Eye (tissue), 1 donor: Measurements from ENCODE around the gene ADPRHL1.
"Not testable (repeated sequence)": the region's sequence is repeated elsewhere in the genome, so short reads cannot be mapped to it uniquely, and the experiment has no call there.

Experiments
- DNase-seq: peaks from one replicate; pipeline ENCODE4 v3.0.0-alpha.2; 2015

The ADPRHL1 gene

DNA sequence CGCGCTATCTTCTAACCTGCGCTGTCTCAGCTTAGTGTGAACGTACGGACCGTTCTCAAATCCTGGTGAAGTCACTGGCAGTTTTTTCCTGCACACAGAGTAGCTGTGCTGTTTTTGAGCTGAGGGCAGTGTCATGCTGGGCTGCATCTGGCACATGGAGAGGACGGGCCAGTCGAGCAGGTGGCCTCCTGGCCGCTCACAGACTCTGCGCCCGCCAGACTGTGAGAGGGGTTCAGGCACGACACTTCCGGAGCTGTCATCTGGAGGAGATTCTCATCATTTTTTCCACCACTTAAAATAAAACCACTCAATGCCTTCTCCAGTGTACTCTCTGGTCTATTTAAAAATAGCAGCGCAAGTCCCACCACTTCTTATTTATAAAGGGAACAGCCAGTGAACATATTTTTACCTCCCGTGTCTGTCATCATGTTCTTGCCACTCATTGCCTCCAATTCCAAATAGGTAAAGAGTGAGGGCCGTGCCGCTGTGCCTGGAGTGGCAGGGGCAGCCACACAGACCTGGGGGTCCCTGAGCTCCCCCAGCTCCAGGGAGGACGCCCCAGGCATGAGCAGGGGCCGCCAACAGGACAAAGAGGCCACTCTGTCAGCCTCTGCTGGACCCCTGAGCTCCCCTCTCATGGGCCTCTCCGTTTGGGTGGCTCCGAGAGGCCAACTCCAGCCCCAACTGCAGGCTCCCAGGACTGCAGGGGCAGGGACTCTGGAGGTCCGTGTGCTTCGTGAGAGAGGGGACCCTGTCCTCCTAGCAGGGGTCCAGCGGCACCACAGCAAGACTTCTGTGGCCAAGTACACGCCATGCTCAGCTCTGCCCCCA is 52.5 kb downstream of the ADPRHL1 start:
- DNase-seq: peak; percentile 70

DNA sequence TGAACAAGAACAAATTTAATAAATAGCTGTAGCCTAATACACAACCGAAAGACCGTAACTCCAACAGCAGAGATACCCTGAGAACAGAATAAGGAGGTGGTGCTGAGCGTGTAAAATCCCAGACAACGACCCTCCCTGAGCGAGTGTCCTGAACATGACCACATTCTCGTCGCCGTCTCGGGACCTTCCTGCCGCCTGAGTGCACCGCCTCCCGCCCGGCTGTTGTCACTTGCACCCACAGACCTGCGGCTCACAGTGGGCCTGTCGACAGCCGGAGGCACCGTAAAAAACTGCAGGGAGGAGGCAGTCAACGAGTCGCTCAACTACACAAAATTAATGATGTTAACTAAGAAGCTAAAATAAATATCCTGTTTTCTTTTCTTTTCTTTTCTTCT is 53.5 kb downstream of the ADPRHL1 start:
- DNase-seq: peak; percentile 10

DNA sequence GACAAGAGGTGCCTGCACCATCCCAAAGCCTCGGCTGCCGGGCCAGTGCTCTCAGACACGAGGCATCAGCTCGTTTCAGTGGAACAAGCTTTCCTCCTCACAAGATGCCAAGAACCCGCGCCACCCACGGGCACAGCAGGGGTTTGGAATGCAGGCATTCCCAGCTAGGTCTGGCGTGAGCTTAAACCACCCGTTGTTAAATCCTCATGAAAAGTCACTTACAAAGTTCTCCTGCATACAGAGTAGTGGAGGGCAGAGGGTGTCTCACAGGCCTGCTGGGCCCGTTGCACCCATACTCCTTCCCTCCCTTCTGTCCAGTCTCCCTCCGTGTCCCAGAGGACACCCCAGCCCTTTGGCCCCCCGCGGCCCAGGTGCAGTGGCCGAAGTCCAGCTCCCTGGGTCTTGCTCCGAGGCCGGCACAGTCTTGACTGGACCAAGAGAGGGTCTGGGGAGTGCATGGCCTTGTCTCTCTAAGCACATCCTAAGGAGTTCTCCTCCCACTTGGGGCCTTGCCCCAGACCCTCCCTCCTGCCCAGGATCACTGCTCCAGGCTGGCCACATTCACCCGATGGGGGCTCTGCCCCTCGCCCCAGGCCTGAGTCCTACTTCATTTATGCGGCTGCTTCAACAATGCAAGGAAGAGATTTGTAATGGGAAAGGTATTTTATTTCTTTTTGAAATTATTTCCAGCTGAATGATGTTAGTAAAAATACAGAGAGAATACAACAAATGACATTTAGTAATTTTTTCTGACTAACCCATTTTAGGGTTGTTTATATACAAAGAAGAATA is 54.1 kb downstream of the ADPRHL1 start:
- peak; percentile 27 for DNase-seq

DNA sequence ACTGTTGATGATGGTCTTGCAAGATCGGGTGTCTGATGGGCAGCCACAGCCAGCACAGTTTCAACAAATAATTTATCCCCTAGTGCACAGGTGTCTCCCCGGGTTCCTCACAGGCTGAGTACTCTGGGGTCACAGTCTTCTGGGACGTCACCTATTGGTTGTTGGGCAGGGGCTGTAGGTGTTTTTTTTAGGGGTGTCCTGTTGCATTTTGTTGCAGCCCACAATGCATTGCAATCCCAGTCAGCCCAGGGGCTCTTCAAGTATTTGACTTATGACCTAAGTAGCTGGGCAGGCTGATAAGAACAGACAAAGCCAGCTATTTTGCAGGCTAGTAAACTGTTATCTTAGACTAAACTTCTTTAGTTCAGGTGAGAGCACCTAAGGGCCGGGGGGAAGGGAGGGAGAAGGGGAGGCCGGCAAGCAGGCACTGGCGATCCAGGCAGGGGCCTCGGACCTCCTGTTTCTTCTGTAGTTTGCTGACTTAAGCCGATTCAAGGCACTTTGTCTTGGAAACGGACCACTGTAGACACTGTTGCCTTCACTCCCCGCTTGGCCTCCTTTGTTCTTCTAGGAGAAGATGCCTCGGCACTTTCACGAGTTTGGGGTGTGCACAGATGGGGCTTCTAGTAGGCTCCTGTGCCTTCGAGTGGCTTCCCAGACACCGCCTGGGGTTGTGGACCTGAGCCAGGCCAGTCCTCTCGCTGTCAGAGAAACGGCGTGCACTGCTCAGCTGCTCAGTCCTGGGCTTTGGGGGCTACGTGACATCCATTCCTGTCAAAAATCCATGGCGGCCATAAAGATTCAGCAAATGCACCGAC is 55.5 kb downstream of the ADPRHL1 start:
- no peak for DNase-seq

DNA sequence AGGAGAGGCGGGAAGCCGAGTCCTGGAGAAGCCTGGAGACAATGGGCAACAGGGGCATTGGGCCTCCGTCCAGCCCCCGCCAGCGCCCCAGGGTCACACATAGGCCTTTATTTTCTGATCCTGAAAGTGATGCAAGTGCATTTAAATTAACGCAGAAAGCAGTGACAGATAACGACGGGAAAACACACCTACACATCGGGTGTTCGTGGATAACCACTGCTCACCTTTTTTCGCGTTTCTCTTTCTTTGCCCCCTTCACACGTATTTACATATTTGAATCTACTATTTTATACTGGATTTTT is 59.0 kb downstream of the ADPRHL1 start:
- DNase-seq: no peak

DNA sequence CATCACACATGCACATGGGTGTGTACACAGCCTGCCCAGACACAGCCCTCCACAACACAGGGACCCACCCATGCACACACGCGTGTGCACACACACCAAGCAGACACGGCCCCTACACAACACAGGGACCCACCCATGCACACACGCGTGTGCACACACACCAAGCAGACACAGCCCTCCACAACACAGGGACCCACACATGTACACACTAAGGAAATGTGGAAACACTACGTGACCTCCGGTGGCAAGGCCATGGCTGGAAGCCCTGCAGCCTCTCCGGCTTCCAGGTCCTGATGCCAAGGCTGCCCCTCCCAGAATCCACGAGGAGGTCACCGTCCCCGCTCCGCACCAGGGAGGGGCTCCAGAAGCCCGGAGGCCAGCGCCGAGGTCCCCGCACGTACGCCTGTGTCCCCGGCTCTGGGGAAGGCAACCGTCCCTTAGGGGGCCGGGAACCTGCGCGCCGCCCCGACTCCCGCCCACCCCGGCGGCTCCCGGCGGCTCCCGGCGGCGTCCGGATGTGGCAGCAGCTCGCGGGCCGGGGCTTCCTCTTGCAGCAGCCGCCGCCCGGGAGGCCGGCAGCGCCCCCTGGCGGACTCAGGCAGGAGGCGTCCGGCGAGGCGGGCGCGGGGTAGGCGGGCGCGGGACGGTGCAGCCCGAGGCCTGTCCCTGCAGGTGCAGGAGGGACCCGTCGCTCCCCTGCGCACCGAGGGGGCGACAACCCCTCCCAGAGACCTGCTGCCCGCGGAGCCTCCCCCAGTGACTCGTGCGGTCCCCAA is 59.5 kb downstream of the ADPRHL1 start:
- peak; percentile 91 for DNase-seq

DNA sequence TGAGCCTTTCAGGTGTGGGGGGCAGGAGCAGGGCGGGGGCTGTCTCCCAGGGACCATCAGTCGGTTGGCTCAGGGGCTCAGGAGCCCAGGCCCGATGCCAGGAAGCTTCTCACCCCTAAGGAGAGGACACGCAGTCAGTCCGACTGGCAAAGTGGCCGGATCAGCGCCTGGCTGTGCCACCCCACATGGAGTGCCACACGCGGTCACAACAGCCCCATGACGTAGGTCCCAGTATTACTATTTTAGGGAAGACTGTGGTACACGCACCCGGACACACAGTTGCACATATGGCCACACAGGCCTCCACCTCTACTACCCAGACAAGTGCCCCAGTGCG is 60.1 kb downstream of the ADPRHL1 start:
- no peak for DNase-seq

DNA sequence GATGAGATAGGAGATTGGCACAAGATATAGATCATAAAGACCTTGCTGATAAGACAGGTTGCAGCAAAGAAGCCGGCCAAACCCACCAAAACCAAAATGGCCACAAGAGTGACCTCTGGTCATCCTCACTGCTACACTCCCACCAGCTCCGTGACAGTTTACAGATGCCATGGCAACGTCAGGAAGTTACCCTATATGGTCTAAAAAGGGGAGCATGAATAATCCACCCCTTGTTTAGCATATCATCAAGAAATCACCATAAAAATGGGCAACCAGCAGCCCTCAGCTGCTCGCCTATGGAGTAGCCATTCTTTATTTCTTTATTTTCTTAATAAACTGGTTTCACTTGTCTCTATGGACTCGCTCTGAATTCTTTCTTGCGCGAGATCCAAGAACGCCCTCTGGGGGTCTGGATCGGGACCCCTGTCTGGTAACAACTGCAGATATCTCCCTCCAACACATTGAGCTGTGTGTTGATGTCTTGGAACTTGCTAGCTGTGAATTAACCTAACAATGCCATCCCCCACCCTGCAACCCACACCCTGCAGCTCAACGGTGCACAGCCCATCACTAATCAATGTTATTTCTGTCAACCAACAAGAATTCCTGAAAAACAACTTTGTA is 62.3 kb downstream of the ADPRHL1 start:
- no peak for DNase-seq

DNA sequence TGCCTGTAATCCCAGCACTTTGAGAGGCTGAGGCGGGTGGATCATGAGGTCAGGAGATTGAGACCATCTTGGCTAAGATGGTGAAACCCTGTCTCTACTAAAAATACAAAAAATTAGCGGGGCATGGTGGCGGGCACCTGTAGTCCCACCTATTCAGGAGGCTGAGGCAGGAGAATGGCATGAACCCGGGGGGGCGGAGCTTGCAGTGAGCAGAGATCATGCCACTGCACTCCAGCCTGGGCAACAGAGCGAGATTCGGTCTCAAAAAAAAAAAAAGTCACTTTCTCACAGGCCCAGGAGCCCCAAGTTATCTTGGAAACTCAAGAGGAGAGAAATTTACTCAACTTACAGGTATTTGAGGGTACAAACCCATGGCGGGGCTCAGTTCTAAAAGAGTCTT is 63.7 kb downstream of the ADPRHL1 start:
- DNase-seq: not testable (repeated sequence)

DNA sequence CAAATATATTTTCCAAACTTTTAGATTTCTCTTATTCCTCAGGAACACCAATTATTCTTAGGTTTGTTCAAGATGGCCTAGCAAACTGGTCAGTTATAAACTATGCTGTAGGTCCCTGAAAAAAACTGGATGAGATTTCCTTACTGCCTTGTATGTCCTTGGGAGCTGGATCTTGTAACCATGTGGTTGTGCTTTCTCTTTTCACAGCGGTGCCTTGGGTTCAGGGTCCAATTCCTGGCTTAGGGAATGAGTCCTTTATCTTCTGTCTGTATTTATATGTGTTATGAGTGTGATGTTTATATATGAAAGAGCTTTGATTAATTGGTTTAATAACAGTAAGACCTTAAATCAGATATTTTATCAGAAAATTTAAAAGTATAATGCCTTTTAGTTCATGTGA is 65.9 kb downstream of the ADPRHL1 start:
- no peak for DNase-seq

DNA sequence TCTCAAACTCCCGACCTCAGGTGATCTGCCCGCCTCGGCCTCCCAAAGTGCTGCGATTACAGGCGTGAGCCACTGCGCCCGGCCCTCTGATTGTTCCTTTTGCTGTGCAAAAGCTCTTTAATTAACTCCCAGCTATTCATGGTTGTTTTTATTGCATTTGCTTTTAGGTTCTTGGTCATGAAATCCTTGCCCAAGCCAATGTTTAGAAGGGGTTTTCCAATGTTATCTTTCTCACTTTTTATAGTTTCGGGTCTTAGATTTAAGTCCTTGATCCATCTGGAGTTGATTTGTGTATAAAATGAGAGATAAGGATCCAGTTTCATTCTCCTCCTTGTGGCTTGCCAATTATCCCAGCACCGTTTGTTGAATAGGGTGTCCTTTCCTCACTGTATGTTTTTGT is 70.2 kb downstream of the ADPRHL1 start:
- no peak for DNase-seq

DNA sequence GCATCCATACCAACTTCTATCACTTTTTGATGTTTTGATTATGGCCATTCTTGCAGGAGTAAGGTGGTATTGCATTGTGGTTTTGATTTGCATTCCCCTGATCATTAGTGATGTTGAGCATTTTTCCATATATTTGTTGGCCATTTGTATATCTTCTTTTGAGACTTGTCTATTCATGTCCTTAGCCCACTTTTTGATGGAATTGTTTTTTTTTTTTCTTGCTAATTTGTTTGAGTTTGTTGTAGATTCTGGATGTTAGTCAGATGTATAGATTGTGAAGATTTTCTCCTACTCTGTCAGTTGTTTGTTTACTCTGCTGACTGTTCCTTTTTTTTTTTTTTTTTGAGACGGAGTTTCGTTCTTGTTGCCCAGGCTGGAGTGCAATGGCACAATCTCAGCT is 70.7 kb downstream of the ADPRHL1 start:
- not testable (repeated sequence) for DNase-seq

DNA sequence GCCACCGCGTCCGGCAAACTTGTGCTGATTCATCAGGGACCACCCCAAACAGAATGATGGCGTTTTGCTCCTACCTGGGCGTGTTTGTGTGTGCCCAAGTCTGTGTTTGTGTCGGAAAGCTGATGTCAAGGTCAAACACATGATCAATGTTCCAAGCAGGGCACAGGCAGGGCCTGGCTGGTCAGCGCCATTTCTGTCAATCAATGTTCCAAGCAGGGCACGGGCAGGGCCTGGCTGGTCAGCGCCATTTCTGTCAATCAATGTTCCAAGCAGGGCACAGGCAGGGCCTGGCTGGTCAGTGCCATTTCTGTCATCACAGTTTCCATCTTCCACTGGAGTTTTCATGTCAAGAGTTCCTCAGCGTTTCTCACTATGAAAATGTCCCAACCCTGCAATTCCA is 74.5 kb downstream of the ADPRHL1 start:
- DNase-seq: no peak

DNA sequence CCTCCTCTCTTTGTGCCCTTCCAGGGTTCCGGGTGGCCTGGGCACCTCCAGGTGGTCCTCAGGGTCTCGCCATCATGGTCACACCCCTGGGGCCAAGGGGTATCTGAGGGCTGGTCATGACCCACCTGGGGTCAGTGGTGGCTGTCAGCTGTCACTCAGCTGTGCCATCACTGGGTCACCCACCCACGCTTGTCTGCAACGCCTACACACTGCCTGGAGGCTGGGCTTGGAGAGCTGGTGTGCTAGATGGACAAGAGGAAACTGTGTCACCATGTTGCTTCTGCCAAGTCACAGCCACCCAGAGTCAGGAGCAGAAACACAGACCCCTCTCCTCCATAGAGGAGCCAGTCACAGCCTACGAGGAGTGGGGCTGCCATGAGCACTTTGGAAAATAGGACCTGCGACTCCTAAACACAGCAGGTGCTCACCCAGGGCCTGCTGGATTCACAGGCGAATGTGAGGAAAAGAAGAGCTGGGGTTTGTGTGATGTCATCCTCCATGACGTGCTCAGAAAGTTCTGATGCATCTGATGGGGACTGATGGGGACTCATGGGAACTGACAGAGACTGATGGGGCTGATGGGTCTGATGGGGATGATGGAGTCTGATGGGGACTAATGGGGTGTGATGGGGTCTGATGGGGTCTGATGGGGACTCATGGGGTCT is 78.6 kb downstream of the ADPRHL1 start:
- no peak for DNase-seq

DNA sequence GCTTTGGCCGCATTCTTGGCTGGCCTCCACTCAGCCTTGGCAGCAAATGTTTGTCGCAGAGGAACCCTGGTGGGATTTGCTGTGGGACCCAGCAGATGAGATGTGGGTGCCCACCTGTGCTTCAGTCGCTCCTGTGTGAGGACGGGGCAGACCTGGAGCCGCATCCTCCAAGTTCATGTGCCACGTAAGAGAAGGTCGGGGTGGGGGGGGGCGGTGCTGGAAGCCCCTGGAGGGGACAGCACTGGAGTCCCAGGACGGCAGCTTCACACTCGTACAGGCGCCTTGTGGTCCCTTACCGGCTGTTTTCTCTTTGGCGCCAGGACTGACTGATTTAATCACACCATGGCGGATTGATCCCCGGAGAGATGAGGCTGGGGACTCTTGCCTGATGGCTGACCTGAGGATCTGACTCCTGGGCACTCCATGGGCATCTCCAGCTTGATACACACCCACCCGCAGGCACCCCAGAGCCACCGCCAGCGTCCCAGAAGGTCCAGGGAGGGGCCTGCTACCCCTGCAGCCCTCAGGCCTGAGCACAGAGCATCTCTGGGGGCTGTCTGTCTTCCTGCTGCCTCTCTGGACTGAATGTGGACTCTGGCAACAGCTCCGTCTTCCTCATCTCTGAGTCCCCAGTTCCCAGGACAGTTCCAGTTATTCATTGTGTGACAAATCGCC is 79.3 kb downstream of the ADPRHL1 start:
- DNase-seq: no peak

DNA sequence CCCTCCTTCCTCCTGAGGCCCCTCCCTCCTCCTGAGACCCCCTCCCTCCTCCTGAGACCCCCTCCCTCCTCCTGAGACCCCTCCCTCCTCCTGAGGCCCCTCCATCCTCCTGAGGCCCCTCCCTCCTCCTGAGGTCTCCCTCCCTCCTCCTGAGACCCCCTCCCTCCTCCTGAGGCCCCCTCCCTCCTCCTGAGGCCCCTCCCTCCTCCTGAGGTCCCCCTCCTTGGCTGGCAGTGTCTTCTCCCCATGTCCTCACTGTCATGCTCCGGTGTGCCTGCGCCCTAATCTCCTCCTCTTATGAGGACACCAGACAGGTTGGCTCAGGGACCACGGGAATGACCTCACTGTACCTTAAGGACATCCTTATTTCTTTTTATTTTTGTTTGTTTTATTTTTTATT is 81.6 kb downstream of the ADPRHL1 start:
- DNase-seq: not testable (repeated sequence)

DNA sequence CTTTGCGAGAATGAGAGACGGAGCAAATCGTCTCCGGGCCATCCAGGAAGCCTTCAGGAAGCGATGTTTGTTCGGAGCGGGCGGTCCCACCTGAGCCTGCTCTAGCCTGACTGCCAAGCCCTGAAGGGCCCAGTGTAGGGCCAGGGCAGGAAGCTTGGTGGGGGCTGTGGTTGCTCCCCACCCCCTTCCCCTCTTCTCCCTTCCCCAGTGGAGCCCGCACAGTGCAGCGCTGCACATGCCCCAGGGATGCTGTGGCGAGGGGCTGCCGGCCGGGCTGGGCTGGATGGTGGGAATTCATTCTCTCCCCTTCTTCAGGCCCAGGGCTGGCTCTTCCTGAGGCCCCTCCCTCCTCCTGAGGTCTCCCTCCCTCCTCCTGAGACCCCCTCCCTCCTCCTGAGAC is 82.2 kb downstream of the ADPRHL1 start:
- no peak for DNase-seq

DNA sequence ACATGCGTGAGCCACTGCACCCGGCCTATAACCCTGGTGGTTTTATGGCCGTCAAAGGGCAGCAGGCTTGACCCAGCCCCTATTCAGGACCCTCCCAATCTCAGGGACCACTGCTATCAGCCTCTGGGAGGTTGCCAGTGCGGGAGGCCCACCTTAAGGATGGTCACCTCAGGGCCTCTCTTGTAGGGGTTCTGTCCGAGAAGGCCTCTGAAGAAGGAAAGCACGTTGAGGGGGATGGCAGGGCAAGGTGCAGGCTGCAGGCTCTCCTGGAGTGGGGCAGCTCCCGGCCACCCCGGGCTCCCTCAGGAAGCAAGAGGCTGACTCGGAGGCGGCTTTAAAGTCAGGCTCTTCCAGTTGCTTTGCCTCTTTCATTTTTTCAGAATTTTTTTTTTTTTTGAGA is 83.4 kb downstream of the ADPRHL1 start:
- DNase-seq: no peak

DNA sequence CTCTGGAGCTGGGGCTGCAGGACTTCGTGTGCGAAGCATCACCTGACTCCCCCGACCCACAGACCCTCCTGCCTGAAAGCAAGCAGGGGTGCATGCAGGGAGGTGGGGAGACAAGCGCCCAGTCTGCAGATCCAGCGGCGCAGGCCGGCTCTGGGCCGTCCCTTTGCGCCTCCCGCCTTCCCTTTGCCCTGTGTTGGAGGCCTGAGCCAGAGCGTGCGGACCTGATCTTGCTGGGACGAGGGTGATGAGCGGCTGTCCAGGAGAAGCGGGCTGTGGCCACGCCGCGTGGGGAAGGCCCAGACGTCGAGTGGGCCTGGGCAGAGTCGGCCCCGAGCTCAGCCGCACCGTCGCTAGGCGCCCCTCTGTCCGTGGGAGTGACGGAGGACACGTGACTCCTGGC is 84.1 kb downstream of the ADPRHL1 start:
- DNase-seq: no peak

DNA sequence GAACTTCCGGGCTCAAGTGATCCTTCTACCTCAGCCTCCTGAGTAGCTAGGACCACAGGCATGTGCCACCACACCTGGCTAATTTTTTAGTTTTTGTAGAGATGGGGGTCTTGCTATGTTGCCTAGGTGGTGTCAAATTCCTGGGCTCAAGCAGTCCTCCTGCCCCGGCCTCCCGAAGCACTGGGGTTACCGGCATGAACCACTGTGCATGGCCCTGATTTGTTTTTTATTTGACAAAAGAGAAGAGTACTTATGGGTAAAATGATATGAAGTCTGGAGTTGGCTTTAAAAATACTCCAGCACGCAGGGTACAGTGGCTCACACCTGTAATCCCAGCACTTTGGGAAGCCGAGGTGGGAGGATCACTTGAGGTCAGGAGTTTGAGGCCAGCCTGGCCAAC is 84.9 kb downstream of the ADPRHL1 start:
- DNase-seq: not testable (repeated sequence)

DNA sequence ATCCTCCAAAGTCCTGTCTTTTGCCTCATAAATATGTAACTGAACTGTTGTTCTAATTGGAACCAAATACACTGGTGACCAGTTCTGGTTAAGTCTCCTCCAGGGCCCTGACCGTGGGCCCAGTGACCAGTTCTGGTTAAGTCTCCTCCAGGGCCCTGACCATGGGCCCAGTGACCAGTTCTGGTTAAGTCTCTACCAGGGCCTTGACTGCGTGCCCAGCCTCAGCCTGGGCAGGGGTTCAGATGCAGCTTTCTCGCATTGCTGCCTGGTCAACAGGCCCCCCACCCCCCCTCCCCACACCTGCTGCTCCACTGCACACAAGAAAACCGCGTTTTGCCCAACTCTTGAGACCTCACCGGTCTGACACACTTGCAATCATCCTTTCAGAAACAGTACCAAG is 85.5 kb downstream of the ADPRHL1 start:
- no peak for DNase-seq
